Osteocyte (in vitro differentiated cells): ENCODE data around the gene BCL2L12. TPM values are rescaled to one million over a fixed set of nuclear protein-coding genes. Genes with fewer than 3 reads are reported as not detected.
A peak's percentile ranks its signal among the peaks of the same experiment; 100 is the strongest.

Experiments used
- DNase-seq: peaks from one replicate; pipeline ENCODE4 v3.0.0; 2021; ENCODE audit warnings: mixed read lengths; ENCODE audit not compliant: unreplicated experiment; ENCODE audit errors: extremely low spot score
- H3K27ac Mint-ChIP-seq: one replicate; pipeline ENCODE4 v1.8.0; 2021; ENCODE audit warnings: mild to moderate bottlenecking, mixed read lengths; ENCODE audit not compliant: unreplicated experiment
- H3K27me3 Mint-ChIP-seq: one replicate; pipeline ENCODE4 v1.8.0; 2021; ENCODE audit warnings: mixed read lengths; ENCODE audit not compliant: unreplicated experiment
- H3K36me3 Mint-ChIP-seq: one replicate; pipeline ENCODE4 v1.8.0; 2021; ENCODE audit warnings: mixed read lengths; ENCODE audit not compliant: unreplicated experiment
- H3K4me1 Mint-ChIP-seq: one replicate; pipeline ENCODE4 v1.8.0; 2021; ENCODE audit warnings: mixed read lengths; ENCODE audit not compliant: unreplicated experiment
- H3K4me3 Mint-ChIP-seq: one replicate; pipeline ENCODE4 v1.8.0; 2021; ENCODE audit warnings: mild to moderate bottlenecking, moderate library complexity, mixed read lengths; ENCODE audit not compliant: unreplicated experiment
- H3K9me3 Mint-ChIP-seq: one replicate; pipeline ENCODE4 v1.8.0; 2021; ENCODE audit warnings: mixed read lengths; ENCODE audit not compliant: unreplicated experiment
- CTCF ChIP-seq: fragments of 200-600 bp; sonication (generic); IDR thresholded peaks from 2 replicates; pipeline ENCODE4 v1.5.0; 2021; ENCODE audit warnings: antibody characterized with exemption, mild to moderate bottlenecking, moderate library complexity
- total RNA-seq: library from RNA; stranded (reverse); gene quantifications from 2 replicates; pipeline ENCODE4 v1.2.1, GENCODE V29; 2021

BCL2L12 gene
- total RNA-seq, 1 donor from 2014 or later = 29.3 TPM

- no peak for TF ChIP-seq CTCF
- no peak for DNase-seq
- peak overlapping the region; percentile 33 for H3K4me3 Mint-ChIP-seq
- peak overlapping the region; percentile 38 for H3K27ac Mint-ChIP-seq
- no peaks in the 10 kb centered on the region for H3K9me3 Mint-ChIP-seq
- peaks cover 29% of the 10 kb centered on the region for H3K4me1 Mint-ChIP-seq
- H3K27me3 Mint-ChIP-seq = no peaks in the 10 kb centered on the region
- H3K36me3 Mint-ChIP-seq = peaks cover 8% of the 10 kb centered on the region
Observed at GRCh38 chr19:49692147-49692506, 26.4 kb downstream of the BCL2L12 start.

GRCh38 chr19:49696115-49696514 lies 30.4 kb downstream of the BCL2L12 start:
- H3K27me3 Mint-ChIP-seq = no peaks in the 10 kb centered on the region
- no peak for TF ChIP-seq CTCF
- no peak overlapping the region for H3K27ac Mint-ChIP-seq
- H3K4me3 Mint-ChIP-seq = no peak overlapping the region
- DNase-seq = no peak
- peaks cover 12% of the 10 kb centered on the region for H3K4me1 Mint-ChIP-seq
- peaks cover 8% of the 10 kb centered on the region for H3K36me3 Mint-ChIP-seq
- H3K9me3 Mint-ChIP-seq = no peaks in the 10 kb centered on the region

GRCh38 chr19:49696865-49697264 lies 31.1 kb downstream of the BCL2L12 start:
- Mint-ChIP-seq H3K27me3 (no peaks in the 10 kb centered on the region), H3K27ac (no peak overlapping the region), H3K9me3 (no peaks in the 10 kb centered on the region), H3K4me1 (peaks cover 6% of the 10 kb centered on the region), H3K4me3 (no peak overlapping the region), H3K36me3 (peaks cover 8% of the 10 kb centered on the region)
- DNase-seq = no peak
- no peak for TF ChIP-seq CTCF

GRCh38 chr19:49699364-49699763 lies 33.6 kb downstream of the BCL2L12 start:
- Mint-ChIP-seq H3K9me3 (no peaks in the 10 kb centered on the region), H3K27ac (no peak overlapping the region), H3K27me3 (no peaks in the 10 kb centered on the region), H3K4me3 (no peak overlapping the region), H3K4me1 (no peaks in the 10 kb centered on the region), H3K36me3 (peaks cover 7% of the 10 kb centered on the region)
- no peak for TF ChIP-seq CTCF
- no peak for DNase-seq

- Mint-ChIP-seq H3K27ac (no peak overlapping the region), H3K27me3 (no peaks in the 10 kb centered on the region), H3K4me1 (no peaks in the 10 kb centered on the region), H3K4me3 (no peak overlapping the region), H3K36me3 (peaks cover 7% of the 10 kb centered on the region), H3K9me3 (no peaks in the 10 kb centered on the region)
- no peak for TF ChIP-seq CTCF
- no peak for DNase-seq
Observed at GRCh38 chr19:49700563-49700962, 34.8 kb downstream of the BCL2L12 start.
